ENCODE results near the gene ADPRHL1.
"Not testable (repeated sequence)": the region's sequence is repeated elsewhere in the genome, so short reads cannot be mapped to it uniquely, and the experiment has no call there.

ADPRHL1 gene

GRCh38 chr13:113471844-113472243, 18.6 kb upstream of the ADPRHL1 start:
- Mint-ChIP-seq H3K36me3 (peaks cover 25% of the 10 kb centered on the region), H3K9me3 (no peaks in the 10 kb centered on the region), H3K27me3 (no peaks in the 10 kb centered on the region), H3K4me1 (no peaks in the 10 kb centered on the region), H3K4me3 (no peak overlapping the region), H3K27ac (no peak overlapping the region)
- no peak for DNase-seq
- CTCF ChIA-PET: interaction anchor here (0.6 kb wide), 1 partner anchor 14 kb away, joined by 3 read pairs; no protein-coding TSS in a partner anchor

GRCh38 chr13:113470635-113471163, 17.4 kb upstream of the ADPRHL1 start:
- H3K27me3 Mint-ChIP-seq, CTCF ChIA-PET, H3K9me3 Mint-ChIP-seq, H3K4me3 Mint-ChIP-seq, H3K27ac Mint-ChIP-seq, H3K4me1 Mint-ChIP-seq, DNase-seq: not testable (repeated sequence)
- H3K36me3 Mint-ChIP-seq: peaks cover 16% of the 10 kb centered on the region

GRCh38 chr13:113470073-113470472, 16.8 kb upstream of the ADPRHL1 start:
- H3K36me3 Mint-ChIP-seq: peaks cover 16% of the 10 kb centered on the region
- no peak overlapping the region for H3K27ac Mint-ChIP-seq
- no peak for DNase-seq
- H3K4me3 Mint-ChIP-seq: no peak overlapping the region
- H3K4me1 Mint-ChIP-seq: peaks cover 5% of the 10 kb centered on the region
- CTCF ChIA-PET: no interaction called here
- no peaks in the 10 kb centered on the region for H3K9me3 Mint-ChIP-seq
- no peaks in the 10 kb centered on the region for H3K27me3 Mint-ChIP-seq

GRCh38 chr13:113469582-113469981, 16.3 kb upstream of the ADPRHL1 start:
- no peak overlapping the region for H3K4me3 Mint-ChIP-seq
- CTCF ChIA-PET: no interaction called here
- peaks cover 5% of the 10 kb centered on the region for H3K4me1 Mint-ChIP-seq
- no peak overlapping the region for H3K27ac Mint-ChIP-seq
- no peaks in the 10 kb centered on the region for H3K9me3 Mint-ChIP-seq
- H3K27me3 Mint-ChIP-seq: no peaks in the 10 kb centered on the region
- peaks cover 16% of the 10 kb centered on the region for H3K36me3 Mint-ChIP-seq
- DNase-seq: no peak

GRCh38 chr13:113468472-113469201, 15.3 kb upstream of the ADPRHL1 start:
- no peak for DNase-seq
- CTCF ChIA-PET: no interaction called here
- no peaks in the 10 kb centered on the region for H3K27me3 Mint-ChIP-seq
- no peak overlapping the region for H3K27ac Mint-ChIP-seq
- H3K36me3 Mint-ChIP-seq: peaks cover 15% of the 10 kb centered on the region
- H3K4me3 Mint-ChIP-seq: no peak overlapping the region
- H3K9me3 Mint-ChIP-seq: no peaks in the 10 kb centered on the region
- H3K4me1 Mint-ChIP-seq: peaks cover 5% of the 10 kb centered on the region

GRCh38 chr13:113468029-113468428, 14.7 kb upstream of the ADPRHL1 start:
- no peaks in the 10 kb centered on the region for H3K9me3 Mint-ChIP-seq
- peaks cover 5% of the 10 kb centered on the region for H3K4me1 Mint-ChIP-seq
- CTCF ChIA-PET: no interaction called here
- H3K27ac Mint-ChIP-seq: no peak overlapping the region
- H3K27me3 Mint-ChIP-seq: no peaks in the 10 kb centered on the region
- peaks cover 15% of the 10 kb centered on the region for H3K36me3 Mint-ChIP-seq
- no peak for DNase-seq
- no peak overlapping the region for H3K4me3 Mint-ChIP-seq

- Mint-ChIP-seq H3K36me3 (peaks cover 12% of the 10 kb centered on the region), H3K4me1 (peaks cover 5% of the 10 kb centered on the region), H3K27me3 (no peaks in the 10 kb centered on the region), H3K9me3 (no peaks in the 10 kb centered on the region), H3K4me3 (no peak overlapping the region), H3K27ac (no peak overlapping the region)
- CTCF ChIA-PET: no interaction called here
- DNase-seq: no peak
These were observed 13.1 kb upstream of the ADPRHL1 start for GRCh38 chr13:113466383-113466782.

- H3K4me1 Mint-ChIP-seq: peaks cover 5% of the 10 kb centered on the region
- CTCF ChIA-PET: no interaction called here
- peaks cover 9% of the 10 kb centered on the region for H3K36me3 Mint-ChIP-seq
- no peaks in the 10 kb centered on the region for H3K27me3 Mint-ChIP-seq
- DNase-seq: no peak
- no peak overlapping the region for H3K4me3 Mint-ChIP-seq
- no peak overlapping the region for H3K27ac Mint-ChIP-seq
- H3K9me3 Mint-ChIP-seq: no peaks in the 10 kb centered on the region
These were observed 12.0 kb upstream of the ADPRHL1 start for GRCh38 chr13:113465300-113465699.

GRCh38 chr13:113464476-113464875, 11.2 kb upstream of the ADPRHL1 start:
- no peaks in the 10 kb centered on the region for H3K9me3 Mint-ChIP-seq
- CTCF ChIA-PET: no interaction called here
- no peak for DNase-seq
- H3K4me1 Mint-ChIP-seq: peaks cover 5% of the 10 kb centered on the region
- no peak overlapping the region for H3K4me3 Mint-ChIP-seq
- H3K27ac Mint-ChIP-seq: no peak overlapping the region
- peaks cover 10% of the 10 kb centered on the region for H3K36me3 Mint-ChIP-seq
- no peaks in the 10 kb centered on the region for H3K27me3 Mint-ChIP-seq

- Mint-ChIP-seq H3K27ac (no peak overlapping the region), H3K36me3 (peaks cover 11% of the 10 kb centered on the region), H3K4me3 (no peak overlapping the region), H3K9me3 (no peaks in the 10 kb centered on the region), H3K27me3 (no peaks in the 10 kb centered on the region), H3K4me1 (peaks cover 5% of the 10 kb centered on the region)
- no peak for DNase-seq
- CTCF ChIA-PET: interaction anchor here (0.8 kb wide), 1 partner anchor 101 kb away, joined by 3 read pairs; no protein-coding TSS in a partner anchor
These were observed 7.9 kb upstream of the ADPRHL1 start for GRCh38 chr13:113461022-113461751.

GRCh38 chr13:113460599-113460998, 7.3 kb upstream of the ADPRHL1 start:
- Mint-ChIP-seq H3K36me3 (peaks cover 15% of the 10 kb centered on the region), H3K4me3 (no peak overlapping the region), H3K27ac (no peak overlapping the region), H3K9me3 (no peaks in the 10 kb centered on the region), H3K27me3 (no peaks in the 10 kb centered on the region), H3K4me1 (peaks cover 5% of the 10 kb centered on the region)
- CTCF ChIA-PET: no interaction called here
- DNase-seq: no peak

GRCh38 chr13:113460064-113460555, 6.8 kb upstream of the ADPRHL1 start:
- CTCF ChIA-PET: no interaction called here
- Mint-ChIP-seq H3K9me3 (no peaks in the 10 kb centered on the region), H3K27ac (no peak overlapping the region)

GRCh38 chr13:113458253-113459065, 5.2 kb upstream of the ADPRHL1 start:
- no peaks in the 10 kb centered on the region for H3K4me1 Mint-ChIP-seq
- H3K4me3 Mint-ChIP-seq: no peak overlapping the region
- H3K27ac Mint-ChIP-seq: no peak overlapping the region
- no peak for DNase-seq
- H3K27me3 Mint-ChIP-seq: no peaks in the 10 kb centered on the region
- H3K36me3 Mint-ChIP-seq: peaks cover 12% of the 10 kb centered on the region
- CTCF ChIA-PET: interaction anchor here (0.9 to 2.3 kb wide), 3 partner anchors 14 to 104 kb away, joined by 3 to 8 read pairs (median 3); partner anchors contain the start of gene DCUN1D2
- no peaks in the 10 kb centered on the region for H3K9me3 Mint-ChIP-seq

More at GRCh38 chr13:113460064-113460555, 6.8 kb upstream of the ADPRHL1 start:
- Mint-ChIP-seq H3K4me1 (no peaks in the 10 kb centered on the region), H3K27me3 (no peaks in the 10 kb centered on the region), H3K36me3 (peaks cover 15% of the 10 kb centered on the region), H3K4me3 (no peak overlapping the region)
- no peak for DNase-seq

GRCh38 chr13:113457510-113457909, 4.2 kb upstream of the ADPRHL1 start:
- Mint-ChIP-seq H3K36me3 (peaks cover 12% of the 10 kb centered on the region), H3K9me3 (no peaks in the 10 kb centered on the region), H3K27ac (no peak overlapping the region), H3K4me1 (no peaks in the 10 kb centered on the region), H3K4me3 (no peak overlapping the region), H3K27me3 (no peaks in the 10 kb centered on the region)
- no peak for DNase-seq
- CTCF ChIA-PET: interaction anchor here (0.9 to 2.3 kb wide), 3 partner anchors 15 to 105 kb away, joined by 3 to 8 read pairs (median 3); partner anchors contain the start of gene DCUN1D2
